DMS153 (cell line): ENCODE measurements around the gene AGBL1.
"Not testable (repeated sequence)": the region's sequence is repeated elsewhere in the genome, so short reads cannot be mapped to it uniquely, and the experiment has no call there.

Experiments used
- DNase-seq: peaks from one replicate; lab custom pipeline; 2025; lab: John Stamatoyannopoulos, UW

Gene AGBL1

DNA sequence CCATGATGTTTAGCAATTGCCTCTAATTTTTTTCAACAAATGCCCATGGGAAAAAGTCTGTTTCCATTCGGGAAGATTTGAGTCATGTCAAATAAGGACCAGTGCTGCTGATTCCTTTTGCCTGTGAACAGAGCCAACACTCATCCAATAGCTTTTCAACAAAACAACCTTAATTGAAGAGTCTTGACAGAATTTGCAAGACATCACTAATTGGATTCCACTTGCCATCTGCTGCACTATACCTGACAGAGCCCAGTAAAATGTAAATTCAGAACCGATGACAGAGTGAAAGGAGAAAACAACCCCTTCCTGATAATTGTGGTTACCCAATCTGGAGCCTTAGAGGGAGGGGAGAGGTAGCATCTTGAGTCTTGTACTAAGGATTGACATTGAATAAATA, 426.7 kb downstream of the AGBL1 start:
- DNase-seq = no peak

DNA sequence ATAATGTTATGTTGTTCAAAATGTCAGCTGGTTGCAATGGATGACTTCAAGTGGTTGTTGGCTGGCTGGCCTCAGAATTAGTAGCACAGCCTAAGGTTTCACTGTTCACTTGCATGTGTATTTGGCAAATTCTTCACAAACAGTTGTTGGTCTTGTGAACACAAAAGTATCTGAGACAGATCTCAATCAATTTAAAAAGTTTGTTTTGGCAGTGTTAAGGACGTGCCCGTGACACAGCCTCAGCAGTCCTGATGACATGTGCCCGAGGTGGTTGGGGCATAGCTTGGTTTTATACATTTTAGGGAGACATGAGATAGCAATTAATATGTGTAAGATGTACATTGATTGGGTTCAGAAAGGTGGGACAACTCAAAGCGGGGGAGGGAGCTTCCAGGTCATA, 436.0 kb downstream of the AGBL1 start:
- DNase-seq = no peak

DNA sequence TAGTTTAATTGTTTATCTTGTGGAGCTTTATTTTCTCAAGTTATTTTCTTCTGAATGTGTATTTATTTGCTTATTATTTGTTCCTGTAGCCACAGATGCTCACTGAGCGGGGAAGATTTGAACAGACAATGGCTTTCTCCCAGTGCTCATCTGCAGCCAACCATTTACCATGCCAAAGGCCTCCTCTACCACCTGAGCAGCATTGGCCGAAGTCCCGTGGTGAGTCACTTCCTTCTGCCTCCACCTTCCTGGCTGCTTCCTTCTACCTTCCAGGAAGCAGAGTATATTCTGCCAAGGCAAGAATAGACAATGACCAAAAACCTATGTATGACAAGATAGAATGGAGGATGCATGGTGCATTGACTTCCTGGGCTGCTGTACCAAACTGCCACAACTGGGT, 443.1 kb downstream of the AGBL1 start:
- no peak for DNase-seq

DNA sequence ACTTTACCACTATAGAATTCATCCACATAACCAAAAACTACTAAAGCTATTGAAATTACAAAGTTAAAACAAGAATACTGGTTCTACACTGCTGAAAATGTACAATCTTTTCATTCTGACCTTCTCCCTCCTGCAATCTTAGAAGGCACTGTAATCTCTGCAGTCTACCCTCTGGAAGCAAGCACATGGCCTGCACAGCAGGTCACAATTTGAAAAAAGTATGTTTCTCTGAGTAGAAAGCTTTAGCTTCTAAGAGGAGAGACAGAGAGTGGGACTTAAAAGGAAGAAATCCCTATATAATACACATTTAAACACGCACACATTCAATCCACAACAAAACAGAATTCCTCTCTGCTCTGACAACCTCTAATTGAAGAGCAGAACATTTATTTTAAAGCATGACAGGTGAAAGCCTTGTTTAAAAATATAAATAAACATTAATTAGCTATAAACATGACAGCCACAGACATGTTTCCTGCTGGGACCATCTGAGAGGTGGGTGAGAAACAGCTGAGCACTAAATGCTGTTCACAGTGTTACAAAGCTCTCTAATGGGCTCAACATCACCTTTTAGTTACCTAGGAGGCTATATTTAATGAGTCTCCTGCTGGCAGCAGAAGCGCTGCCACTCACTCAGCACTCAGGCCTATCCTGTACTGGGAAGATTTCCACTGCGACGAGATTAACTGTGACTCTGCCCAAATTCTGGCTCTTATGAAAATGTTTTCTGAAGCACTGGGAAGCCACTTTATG, 447.4 kb downstream of the AGBL1 start:
- DNase-seq = peak; percentile 24

DNA sequence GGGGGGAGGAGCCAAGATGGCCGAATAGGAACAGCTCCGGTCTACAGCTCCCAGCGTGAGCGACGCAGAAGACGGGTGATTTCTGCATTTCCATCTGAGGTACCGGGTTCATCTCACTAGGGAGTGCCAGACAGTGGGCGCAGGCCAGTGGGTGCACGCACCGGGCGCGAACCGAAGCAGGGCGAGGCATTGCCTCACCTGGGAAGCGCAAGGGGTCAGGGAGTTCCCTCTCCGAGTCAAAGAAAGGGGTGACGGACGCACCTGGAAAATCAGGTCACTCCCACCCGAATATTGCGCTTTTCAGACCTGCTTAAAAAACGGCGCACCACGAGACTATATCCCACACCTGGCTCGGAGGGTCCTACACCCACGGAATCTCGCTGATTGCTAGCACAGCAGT, 448.4 kb downstream of the AGBL1 start:
- not testable (repeated sequence) for DNase-seq

DNA sequence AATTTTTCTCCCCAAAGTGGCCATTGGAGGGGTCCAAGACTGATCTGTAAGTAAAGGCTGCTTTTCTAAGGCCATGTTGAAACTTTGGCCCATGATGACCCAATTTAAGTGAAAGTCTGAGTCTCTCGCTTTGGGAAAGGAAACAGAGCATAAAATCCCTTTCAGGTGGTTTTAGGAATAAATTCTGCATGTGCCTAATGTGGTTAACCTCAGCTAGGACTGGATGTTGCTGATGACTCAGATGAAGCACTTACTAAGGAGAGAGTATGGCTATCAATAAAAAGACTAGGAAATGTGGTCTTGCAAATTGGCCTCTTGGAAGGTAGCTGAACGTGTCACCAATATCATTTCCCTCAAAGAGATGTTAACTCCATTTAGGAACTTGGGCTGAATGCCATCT, 458.5 kb downstream of the AGBL1 start:
- no peak for DNase-seq

DNA sequence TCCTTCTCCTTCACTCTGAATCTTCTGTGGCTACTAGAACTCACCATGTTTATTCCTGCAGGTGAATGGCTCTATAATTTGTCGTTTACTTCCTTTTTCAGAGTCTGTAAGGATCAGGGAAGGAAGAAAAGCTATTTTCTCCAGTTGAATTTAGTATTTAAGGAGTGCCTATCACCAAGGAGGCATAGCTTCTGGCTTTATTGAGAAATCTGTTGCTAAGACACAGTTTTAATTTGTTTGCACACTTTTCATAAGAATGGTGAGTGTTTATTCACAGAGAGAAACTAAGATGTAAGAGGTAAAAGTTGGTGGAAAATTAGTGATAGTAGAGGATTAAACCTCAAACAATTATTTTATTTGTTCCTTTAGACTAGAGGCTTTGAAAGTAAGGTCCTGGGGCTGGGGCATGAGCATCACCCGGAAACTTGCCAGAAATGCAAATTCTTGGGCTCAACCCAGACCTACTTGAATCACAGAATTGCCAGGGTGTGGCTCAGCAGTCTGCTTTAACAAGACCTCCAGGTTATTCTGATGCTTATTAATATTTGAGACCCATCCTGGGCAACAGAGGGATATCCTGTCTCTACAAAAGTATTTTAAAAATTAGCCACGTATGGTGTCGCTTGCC, 461.3 kb downstream of the AGBL1 start:
- DNase-seq = no peak

DNA sequence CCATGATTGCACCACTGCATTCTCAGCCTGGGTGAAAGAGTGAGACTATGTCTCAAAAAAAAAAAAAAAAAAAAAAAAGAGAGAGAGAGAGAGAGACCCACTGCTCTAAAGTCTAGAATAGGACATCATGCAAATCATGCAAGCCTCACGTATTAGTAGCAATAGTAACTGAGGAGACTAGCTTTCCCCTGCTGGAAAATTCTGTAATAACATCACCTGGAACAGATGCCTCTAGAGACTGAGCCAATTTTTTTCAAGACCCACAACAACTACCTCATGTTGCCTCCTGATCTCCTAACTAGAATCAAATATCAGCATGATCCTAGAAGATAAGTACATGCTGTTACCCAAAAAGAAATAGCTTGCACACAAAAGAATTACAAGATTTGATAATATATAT, 461.9 kb downstream of the AGBL1 start:
- DNase-seq = no peak

DNA sequence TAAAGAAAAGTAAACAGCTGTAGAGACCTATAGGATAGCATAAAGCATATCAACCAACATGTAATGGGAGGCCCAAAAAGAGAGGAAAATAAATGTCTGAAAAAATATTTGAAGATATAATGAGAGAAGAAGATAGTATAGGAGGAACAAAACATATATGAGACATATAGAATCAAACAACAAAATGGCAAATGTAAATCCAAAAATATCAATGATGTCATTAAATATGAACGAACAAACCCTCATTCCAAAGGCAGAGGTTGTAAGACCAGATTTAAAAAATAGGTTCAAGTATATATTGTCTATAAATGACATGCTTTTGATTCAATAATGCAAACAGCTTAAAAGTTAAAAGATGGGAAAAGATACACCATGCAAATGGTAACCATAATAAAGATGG, 470.4 kb downstream of the AGBL1 start:
- DNase-seq = no peak

DNA sequence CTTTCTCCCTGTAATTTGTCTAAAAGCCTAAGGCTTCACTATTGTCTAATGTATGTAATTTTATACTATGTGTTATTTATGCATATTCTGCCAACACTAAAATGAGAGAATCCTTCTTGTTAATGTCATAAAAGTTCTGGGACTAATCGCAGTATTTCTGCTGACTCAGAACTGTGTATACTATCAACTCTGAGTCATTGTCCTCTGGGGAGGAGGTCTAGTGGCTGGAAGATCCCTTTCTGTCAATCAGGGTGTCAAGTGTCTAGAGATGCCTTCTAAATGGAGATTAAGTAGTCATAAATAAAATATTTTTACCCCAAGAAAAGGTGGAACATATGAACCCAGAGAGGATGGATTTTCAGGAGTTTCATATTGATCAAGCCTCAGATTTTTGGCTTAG, 473.4 kb downstream of the AGBL1 start:
- no peak for DNase-seq

DNA sequence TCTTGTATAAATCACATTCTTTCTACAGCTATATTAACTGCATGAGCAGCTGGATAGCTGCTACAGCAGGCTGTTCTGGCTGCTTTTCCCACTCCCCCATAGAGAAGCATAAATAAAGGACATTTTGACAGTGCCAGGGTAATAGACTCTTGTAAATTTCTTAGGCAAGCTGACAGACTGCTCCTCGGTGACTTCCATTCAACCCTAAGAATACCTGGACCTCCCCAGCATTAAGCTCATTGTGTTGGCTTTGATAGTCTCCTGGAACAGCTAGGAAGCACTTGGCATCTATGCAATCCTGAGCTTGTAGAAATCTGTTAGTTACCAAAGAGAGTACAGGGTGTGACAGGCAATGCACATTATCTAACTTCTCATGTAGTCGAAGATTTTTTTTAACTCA, 475.4 kb downstream of the AGBL1 start:
- DNase-seq = no peak

DNA sequence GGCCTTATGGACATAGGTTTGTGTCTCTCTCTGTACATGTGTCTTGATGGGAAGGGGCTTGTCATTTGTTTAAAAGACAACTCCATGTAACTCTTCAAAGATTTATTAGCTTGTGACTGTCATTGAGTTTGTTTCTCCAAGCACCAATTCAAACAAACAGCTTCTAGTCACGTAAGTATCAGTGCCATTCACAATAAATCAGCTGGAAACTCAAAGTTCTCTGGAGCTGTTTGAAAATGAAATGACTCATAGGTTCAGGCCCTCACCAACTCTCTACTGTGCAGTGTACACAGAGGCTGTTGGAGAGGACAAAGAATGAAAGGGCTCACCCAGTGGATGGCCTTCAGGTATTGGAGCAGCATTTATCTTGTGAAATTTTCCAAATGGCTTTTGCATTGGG, 476.3 kb downstream of the AGBL1 start:
- DNase-seq = peak; percentile 80

DNA sequence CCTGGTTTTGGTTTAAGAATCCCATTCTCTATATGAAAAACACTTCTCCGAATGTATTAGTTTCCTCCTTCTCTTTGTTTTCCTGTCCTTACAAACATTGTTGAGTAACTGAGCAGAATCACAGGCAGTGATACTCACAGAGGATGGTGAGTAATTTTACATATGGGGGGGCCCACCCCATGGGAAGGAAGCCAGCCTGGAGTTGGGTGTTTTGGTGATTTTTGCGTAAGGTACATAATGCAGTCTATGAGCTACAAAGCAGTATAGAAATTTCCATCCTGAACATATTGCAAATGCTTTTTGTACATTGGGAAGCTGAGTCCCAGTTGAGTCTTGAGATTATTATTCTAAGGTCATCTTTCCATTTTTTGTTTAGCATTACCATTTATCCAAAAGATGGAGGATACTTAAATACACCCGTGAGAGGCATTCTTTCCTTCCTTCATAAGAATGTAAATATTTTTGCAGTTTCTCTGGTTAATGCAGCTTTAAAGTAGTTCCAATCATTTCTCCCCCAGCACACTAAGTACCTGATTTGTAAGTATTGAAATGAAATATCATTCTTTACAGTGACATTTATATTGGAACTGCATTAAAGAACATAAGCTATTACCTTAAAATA, 476.8 kb downstream of the AGBL1 start:
- DNase-seq = no peak

DNA sequence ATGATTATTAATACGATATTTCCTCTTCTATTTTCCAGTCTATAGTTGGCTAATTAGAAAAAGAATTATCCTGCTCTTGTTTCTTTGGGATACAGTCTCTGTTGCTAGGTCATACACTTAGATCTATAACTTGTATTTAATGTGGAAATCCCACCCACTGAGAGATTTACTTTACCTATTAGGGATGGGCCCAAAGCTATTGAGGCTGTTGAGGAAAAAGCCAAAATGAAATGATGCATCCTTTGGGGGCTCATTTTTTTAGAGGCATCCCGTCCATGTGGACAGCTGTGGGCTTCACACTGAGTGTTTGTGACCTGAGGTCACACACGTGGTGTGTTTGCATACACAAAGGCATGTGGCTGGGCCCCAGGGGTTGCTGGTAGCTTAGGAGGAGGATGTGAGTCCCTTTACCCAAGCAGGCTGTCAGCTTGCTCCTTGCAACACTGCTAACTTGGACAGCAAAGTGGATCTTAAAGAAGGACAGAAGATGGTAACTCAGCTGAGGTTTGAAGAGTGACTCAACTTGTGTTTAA, 477.4 kb downstream of the AGBL1 start:
- DNase-seq = no peak

DNA sequence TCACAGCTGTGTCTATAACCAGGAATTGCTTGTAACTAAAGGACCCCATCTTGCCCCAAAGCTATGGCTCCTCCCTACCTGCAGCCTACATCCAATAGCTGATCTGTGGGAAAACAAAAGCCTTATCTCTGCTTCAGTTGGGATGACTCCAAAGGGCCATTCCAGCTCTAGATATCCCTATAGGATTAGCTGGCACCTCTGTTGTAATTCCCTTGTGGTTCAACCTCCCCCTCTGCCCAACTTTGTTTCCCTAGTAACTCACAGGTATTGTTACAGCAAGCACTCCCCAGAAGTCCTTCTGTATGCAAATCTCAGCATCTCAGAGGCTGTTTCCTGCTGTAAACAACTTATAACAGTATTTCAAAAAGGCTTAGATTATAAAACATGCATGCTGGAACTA, 478.6 kb downstream of the AGBL1 start:
- no peak for DNase-seq

DNA sequence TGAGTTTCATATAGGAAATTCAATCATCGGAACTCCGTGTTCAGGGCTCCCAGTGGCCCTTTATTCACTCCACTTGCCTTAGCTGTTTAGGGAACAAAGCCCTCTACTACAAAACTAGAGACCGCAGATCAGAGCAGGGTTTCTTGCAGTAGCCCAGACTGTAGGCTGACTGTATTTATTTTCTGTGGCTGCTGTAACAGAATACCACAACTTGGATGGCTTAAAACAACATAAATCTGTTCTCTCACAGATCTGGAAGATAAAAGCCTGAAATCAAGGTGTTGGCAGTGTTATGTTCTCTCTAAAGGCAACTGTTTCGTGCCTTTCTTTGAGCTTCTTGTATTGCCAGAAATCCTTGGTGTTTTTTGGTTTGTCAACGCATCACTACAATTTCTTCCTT, 479.0 kb downstream of the AGBL1 start:
- no peak for DNase-seq

DNA sequence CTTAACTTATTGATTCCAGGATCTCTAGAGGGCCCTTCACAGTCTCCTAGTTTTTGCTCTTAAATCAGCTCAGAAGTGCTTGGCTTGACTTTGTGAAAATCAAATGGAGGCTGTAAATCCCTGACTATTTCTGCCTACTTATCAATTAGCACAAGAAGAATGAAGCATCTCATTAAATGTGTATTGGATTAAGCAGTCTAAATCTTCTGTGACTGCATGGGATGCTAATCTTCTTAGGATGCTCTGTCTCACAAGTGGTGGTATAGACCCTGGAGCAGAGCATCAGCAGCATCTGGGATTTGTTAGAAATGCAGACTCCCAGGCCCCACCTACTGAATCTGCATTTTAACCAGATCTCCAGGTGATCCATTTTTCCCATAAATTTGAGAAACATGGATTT, 488.7 kb downstream of the AGBL1 start:
- no peak for DNase-seq

DNA sequence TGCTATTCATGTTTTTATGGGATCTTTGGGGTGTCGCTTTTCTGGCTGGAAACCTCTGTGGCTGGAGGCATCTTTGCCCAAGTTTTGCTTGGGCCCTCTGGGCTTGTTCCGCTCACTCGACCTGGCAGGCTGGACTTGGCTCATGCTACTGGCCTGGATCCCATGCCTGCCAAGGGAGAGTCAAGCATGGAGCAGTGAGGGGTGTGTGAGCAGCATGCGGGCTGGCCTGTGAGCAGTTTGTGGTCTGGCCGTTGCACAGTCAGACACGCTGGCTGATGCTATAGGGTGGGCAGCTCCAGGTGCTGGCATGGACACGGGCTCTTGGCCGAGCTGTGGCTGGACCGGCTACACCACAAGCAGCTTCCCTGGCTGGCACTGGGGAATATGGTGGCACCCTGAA, 491.1 kb downstream of the AGBL1 start:
- no peak for DNase-seq

DNA sequence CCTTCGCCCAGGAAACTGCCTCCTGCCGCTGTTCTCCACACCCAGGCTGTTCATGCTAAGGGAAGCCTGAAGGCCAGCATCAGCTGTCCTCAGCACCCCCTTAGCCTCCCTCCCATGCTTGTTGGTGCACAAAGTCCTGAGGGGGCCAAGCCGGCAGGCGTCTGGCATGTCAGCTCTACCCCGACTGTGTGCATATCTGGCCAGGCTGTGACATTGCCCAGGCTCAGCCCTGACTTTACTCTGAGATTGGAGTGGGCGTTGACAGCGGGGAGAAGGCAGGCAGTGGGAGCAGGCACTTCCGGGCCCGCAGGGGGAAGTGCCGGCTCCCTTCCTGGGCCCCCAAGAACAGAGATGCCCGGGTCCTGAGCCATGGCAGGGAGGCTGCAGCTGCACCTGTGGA, 492.2 kb downstream of the AGBL1 start:
- DNase-seq = no peak

DNA sequence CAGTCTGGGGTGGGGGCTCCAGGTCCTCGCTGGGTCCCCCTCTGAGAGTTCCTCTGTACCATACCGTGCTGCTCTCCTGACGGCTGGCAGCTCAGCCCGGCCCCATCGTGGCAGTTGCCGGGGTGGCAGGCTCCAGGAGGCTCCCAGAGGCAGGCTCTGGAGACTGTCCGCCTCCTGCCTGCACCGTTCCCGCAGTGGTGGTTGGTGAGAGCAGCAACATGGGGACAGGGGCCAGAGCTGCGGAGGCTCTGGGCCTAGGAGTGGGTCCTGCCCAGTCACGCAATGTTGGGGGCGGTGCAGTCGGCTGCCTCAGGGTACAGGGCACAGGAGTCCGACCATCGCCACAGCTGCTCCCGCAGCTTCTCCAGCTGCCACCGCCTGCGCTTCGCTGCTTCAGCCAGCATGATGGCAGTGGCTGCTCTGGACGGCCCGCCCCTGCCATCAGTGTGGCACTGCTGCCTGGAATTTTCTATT, 492.7 kb downstream of the AGBL1 start:
- peak; percentile 9 for DNase-seq

DNA sequence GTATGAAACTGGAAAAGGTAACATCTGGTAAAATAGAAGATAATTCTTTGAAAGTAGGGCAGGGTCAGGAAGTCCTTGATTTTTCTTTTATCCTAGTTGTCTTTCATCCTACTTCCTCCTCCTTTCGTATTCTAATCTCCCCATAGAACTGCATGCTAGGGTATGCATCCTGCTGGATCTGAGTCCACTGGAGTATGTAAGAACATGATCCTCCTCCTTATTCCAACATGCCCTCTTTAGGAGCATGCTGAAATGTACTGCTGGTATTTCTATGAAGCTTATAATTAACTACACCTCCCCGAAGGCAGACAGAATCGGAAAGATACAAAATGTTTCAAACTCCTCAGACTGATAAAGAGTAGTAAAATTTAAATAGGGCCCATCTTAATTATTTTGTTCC, 493.8 kb downstream of the AGBL1 start:
- no peak for DNase-seq

DNA sequence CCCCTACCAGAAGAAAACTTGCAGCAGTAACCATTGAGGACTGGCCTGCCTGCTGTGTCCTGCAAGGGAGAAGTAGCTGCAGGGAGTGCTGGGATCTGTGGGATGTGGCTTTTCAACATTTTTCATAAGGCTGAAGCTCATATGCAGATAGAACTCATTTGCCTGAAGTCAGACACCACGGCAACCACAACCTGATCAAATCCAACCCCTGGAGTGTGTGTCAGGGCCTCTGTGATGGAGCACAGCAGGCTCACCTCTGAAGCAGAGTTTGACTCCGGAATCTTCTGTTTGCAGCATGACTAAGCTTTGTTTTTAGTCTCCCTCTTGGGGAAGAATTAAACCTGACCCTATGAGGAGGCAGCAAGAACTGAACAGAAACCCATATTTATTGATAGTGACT, 508.7 kb downstream of the AGBL1 start:
- no peak for DNase-seq

DNA sequence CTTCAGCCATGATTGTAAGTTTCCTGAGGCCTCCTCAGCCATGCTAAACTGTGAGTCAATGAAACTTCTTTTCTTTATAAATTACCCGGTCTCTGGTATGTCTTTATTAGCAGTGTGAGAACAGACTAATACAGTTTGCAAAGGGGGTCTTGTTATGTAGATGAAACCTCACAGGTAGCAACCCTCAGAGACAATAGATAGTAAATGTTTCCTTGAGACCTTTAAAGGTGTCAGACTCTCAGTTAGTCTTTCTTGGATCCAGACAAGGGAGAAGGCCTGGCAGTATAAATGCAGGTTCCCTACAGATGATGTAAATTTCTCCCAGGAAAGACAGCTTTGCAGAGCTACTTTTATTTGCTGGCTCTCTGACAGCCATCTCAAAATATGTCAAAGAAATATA, 510.8 kb downstream of the AGBL1 start:
- no peak for DNase-seq
